HG02840 (cell line): ENCODE results near the gene LCMT1.
"Not testable (repeated sequence)": the region's sequence is repeated elsewhere in the genome, so short reads cannot be mapped to it uniquely, and the experiment has no call there.

Source experiments
- ATAC-seq: cut with Tn5 transposase; IDR thresholded peaks from one replicate; pipeline ENCODE4 v1.9.1; 2021; ENCODE audit warnings: mild to moderate bottlenecking, moderate library complexity, moderate number of reproducible peaks; ENCODE audit not compliant: unreplicated experiment, low FRiP score

LCMT1 gene

GRCh38 chr16:25093208-25094061 is 18.1 kb upstream of the LCMT1 start:
- ATAC-seq: no peak

GRCh38 chr16:25094596-25094995 is 16.9 kb upstream of the LCMT1 start:
- ATAC-seq: no peak

DNA sequence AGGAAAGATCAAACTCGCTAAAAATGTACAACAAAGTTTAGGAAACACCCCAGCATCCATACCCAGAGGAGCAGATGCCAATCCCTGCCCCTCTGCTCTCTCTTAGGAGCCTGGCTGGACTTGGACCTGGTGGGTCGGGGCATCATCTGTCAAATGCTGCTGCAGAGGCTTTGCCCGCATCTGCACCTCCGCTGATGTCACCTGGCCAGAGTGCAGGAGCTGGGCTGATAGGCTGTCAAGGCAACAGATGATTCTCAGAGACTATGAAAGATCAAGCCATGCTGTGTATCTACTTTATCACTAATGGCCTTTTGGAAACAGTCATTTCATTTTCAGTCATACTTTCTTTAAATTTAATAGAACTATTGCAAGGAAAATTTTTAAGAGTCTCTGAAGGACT is 15.9 kb upstream of the LCMT1 start:
- ATAC-seq: no peak

DNA sequence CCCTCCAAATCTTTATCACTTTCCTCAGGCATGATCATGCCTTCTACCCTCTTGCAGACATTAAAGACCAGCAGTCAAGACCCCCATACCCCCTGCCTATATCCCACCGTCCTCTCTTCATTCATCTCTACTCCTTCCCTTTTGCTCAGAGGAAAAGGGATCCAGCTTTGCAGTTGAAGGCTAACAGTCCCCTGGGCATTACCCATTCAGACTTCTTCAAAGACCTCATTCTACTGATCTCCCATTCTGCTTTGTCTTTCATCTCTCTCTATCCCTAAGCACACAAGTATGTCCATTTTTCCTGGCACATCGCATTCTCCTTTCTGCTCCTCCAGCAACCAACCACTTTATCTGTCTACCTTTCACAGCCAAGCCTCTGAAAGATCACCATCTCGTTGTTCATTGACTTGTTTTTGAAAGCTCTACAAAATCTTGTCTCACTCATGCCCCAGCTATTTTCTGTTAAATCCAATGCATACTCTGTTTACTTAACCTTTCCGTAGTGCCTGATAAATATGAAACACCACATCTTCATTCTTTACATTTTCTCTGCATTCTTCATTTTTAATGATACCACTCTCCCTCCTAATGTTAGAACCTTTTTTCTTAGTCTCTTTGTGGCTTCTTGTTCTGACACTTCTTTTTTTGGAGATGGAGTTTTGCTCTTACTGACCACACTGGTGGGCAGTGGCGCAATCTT is 14.1 kb upstream of the LCMT1 start:
- no peak for ATAC-seq

GRCh38 chr16:25100511-25100910 is 11.0 kb upstream of the LCMT1 start:
- ATAC-seq: no peak

GRCh38 chr16:25106567-25107465 is 4.7 kb upstream of the LCMT1 start:
- peak; percentile 44 for ATAC-seq

DNA sequence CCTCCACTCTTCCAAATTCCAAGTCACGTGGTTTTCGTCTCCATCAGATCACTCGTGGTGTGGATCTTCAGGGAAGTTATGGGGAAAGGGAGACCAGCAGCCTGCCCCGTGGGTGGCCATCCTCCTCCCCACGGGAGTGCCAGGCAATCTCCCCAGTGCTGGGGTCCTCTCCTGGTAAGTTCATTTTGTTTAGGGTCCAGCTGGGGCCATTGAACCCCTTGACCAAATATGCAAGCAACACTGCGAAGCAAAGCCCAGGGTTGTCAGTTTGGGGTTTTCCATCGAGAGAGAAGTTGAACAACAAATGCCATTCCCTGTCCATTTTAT is 4.1 kb upstream of the LCMT1 start:
- no peak for ATAC-seq

- ATAC-seq: no peak
Measured at GRCh38 chr16:25108054-25108453, 3.5 kb upstream of the LCMT1 start.

DNA sequence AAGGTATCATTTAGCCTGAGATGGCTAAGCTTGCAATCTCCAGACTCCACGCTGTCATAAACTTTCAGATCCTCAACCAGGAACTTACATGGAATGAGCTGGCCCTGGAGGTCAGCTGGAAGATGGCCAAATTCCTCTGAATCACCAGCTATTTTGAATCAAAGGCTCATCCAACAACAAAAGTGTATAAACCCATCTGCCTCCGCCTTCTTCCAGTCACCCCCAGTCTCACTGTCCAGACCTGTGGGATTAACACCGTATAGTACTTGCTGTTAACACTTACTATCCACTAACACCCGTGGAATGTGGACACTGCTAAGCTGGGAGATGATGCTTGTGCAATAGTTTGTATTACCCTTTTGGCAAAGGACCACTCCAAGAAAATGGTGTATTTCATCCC is 1.9 kb upstream of the LCMT1 start:
- ATAC-seq: no peak

DNA sequence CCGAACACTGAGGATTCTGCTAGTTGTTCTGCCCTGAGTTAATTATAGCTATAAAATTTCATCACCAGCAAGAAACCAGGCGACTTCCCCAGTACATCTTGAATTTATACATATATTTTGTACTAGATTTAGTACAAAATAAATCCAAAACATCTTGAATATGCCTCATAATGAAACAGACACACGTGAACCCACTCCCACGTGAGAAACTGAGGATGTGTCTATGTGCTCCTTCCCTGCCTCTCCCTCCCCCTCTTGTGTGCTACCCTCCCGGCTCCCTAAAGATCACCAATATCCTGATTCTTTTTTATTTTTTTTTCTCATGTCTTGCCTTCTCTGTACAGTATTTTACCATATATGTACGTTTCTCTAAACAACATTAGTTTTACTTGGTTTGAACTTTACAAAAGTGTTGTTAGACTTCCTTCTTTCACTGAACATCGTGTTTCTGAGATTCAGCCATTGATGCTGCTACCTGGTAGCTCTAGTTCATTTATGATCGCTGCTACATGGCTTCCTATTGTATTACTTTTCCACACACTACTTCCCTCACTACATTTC is 1.1 kb upstream of the LCMT1 start:
- no peak for ATAC-seq

GRCh38 chr16:25114121-25114520 is 2.6 kb downstream of the LCMT1 start:
- ATAC-seq: no peak

DNA sequence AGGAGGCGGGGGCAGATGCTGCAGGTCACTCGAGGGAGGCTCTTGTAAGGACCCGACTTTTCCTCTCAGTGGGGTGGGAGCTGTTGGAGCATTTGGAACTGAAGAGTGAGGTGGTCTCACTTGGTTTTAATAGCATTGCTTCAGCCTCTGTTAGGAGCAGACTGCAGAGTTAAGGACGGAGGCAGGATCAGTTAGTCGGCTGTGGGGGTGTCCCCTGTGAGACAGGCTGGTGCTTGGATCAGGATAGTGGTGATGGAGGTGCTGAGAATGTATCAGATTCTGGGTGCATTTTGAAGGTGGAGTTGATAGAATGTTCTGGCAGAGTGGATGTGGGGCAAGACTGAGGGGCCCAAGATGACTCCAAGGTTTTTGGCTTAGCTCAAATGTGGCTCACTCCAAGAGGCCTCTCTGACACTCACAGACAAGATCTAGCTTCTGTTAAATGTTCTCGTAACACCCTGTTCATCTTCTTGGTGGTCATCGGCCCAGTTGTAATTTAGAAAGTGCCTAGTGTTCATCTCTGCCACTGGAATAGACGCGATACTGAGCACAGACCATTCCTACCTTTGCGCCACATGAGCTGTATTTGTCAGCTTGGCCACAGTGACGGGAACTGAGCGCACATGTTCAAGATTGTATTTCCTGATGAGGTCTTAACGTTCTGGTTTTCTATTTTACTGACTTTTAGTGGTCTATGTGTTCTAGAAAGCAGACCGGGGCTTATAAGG is 7.5 kb downstream of the LCMT1 start:
- no peak for ATAC-seq

- no peak for ATAC-seq
Measured at GRCh38 chr16:25121824-25122600, 10.5 kb downstream of the LCMT1 start.

- no peak for ATAC-seq
Measured at GRCh38 chr16:25124503-25124902, 13.0 kb downstream of the LCMT1 start.

GRCh38 chr16:25126086-25126666 is 14.6 kb downstream of the LCMT1 start:
- ATAC-seq: not testable (repeated sequence)

GRCh38 chr16:25126820-25127232 is 15.3 kb downstream of the LCMT1 start:
- no peak for ATAC-seq

GRCh38 chr16:25132751-25133150 is 21.2 kb downstream of the LCMT1 start:
- not testable (repeated sequence) for ATAC-seq

- no peak for ATAC-seq
Measured at GRCh38 chr16:25134166-25134700, 22.7 kb downstream of the LCMT1 start.
